ENCODE measurements around the gene CSK.

The CSK gene

GRCh38 chr15:74783072-74783807, 1.4 kb downstream of the CSK start:
- H3K27me3 ChIP-seq (ENCODE audit: low read depth, low read length), result no peaks in the 10 kb centered on the region
- H2AFZ ChIP-seq (ENCODE audit: low read depth, low read length), result no peak overlapping the region
- peaks cover 51% of the 10 kb centered on the region for H3K36me3 ChIP-seq (replicated peaks; ENCODE audit: low read depth, low read length)
- H3K9ac ChIP-seq (ENCODE audit: low read length), result peak overlapping the region; percentile 100
- H4K20me1 ChIP-seq (ENCODE audit: insufficient read depth, low read length), result no peaks in the 10 kb centered on the region
- peak overlapping the region; percentile 100 for H3K4me2 ChIP-seq (ENCODE audit: low read length)
- H3K27ac ChIP-seq (ENCODE audit: low read length), result peak overlapping the region; percentile 97
- TF ChIP-seq, protein P1, sequence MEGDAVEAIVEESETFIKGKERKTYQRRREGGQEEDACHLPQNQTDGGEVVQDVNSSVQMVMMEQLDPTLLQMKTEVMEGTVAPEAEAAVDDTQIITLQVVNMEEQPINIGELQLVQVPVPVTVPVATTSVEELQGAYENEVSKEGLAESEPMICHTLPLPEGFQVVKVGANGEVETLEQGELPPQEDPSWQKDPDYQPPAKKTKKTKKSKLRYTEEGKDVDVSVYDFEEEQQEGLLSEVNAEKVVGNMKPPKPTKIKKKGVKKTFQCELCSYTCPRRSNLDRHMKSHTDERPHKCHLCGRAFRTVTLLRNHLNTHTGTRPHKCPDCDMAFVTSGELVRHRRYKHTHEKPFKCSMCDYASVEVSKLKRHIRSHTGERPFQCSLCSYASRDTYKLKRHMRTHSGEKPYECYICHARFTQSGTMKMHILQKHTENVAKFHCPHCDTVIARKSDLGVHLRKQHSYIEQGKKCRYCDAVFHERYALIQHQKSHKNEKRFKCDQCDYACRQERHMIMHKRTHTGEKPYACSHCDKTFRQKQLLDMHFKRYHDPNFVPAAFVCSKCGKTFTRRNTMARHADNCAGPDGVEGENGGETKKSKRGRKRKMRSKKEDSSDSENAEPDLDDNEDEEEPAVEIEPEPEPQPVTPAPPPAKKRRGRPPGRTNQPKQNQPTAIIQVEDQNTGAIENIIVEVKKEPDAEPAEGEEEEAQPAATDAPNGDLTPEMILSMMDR (IDR thresholded peaks at IDR 0.05; ENCODE audit: low read depth, low read length), result no peak
- no peak for TF ChIP-seq EZH2phosphoT487 (IDR thresholded peaks at IDR 0.05; ENCODE audit: low read depth)
- peaks cover 99% of the 10 kb centered on the region for H3K79me2 ChIP-seq (ENCODE audit: low read length)
- peak overlapping the region; percentile 93 for H3K4me3 ChIP-seq (ENCODE audit: low read length)
- H3K9me3 ChIP-seq (ENCODE audit: insufficient read depth, low read length), result no peaks in the 10 kb centered on the region; the same call in 1 of the 2 replicates
- H3K4me1 ChIP-seq (ENCODE audit: low read length), result peaks cover 80% of the 10 kb centered on the region

- peaks cover 56% of the 10 kb centered on the region for H3K36me3 ChIP-seq (replicated peaks; ENCODE audit: low read depth, low read length)
- H3K9ac ChIP-seq (ENCODE audit: low read length), result peak overlapping the region; percentile 100
- peak overlapping the region; percentile 93 for H3K4me3 ChIP-seq (ENCODE audit: low read length)
- TF ChIP-seq, protein P1 (IDR thresholded peaks at IDR 0.05; ENCODE audit: low read depth, low read length), result no peak
- no peak for TF ChIP-seq EZH2phosphoT487 (IDR thresholded peaks at IDR 0.05; ENCODE audit: low read depth)
- H3K9me3 ChIP-seq (ENCODE audit: insufficient read depth, low read length), result no peaks in the 10 kb centered on the region; the same call in 1 of the 2 replicates
- H3K27ac ChIP-seq (ENCODE audit: low read length), result peak overlapping the region; percentile 97
- peaks cover 80% of the 10 kb centered on the region for H3K4me1 ChIP-seq (ENCODE audit: low read length)
- no peaks in the 10 kb centered on the region for H3K27me3 ChIP-seq (ENCODE audit: low read depth, low read length)
- H3K79me2 ChIP-seq (ENCODE audit: low read length), result peaks cover 99% of the 10 kb centered on the region
- H3K4me2 ChIP-seq (ENCODE audit: low read length), result peak overlapping the region; percentile 100
- H2AFZ ChIP-seq (ENCODE audit: low read depth, low read length), result no peak overlapping the region
- no peaks in the 10 kb centered on the region for H4K20me1 ChIP-seq (ENCODE audit: insufficient read depth, low read length)
These were observed 1.9 kb downstream of the CSK start for GRCh38 chr15:74783808-74784175.

DNA sequence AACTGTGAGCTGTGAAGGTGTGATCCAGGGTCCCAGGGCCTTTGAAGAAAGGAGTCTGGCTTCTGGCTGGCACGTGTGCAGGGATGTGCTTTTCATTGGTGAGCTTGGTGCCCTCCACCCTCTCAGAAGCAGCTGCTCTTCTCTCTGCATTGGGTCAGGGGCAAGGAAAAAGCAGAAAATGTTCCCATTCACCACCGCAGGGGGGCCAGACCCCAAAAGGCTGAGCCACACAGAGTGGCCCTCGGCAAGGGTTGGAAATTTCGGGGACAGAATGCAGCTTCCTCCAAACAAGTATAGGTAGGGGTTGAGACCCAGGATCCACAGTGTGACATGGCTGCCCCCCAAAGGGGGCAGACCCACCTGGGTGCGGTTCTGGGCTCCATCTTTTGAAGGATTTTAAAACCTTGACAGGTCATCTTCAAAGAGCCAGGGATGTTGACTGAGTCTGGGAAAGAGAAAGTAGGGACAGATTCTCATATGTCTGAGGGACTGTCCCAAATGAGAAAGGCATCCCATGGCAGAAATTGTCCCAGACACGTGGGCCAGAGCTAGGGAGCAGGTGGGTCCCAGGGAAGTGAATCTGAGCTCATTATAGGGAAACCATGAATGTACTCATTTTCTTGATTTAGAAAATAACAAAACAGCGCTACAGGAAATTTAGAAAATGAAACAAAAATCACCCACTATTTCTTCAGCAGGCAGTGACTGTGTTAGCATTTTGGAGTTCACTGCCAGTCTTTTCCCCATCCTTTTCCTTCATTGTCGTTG, 2.7 kb downstream of the CSK start:
- Histone ChIP-seq H2AFZ (ENCODE audit: low read depth, low read length) (no peak overlapping the region), H3K4me2 (ENCODE audit: low read length) (peak overlapping the region; percentile 100), H3K9me3 (ENCODE audit: insufficient read depth, low read length) (no peaks in the 10 kb centered on the region; the same call in 1 of the 2 replicates), H3K79me2 (ENCODE audit: low read length) (peaks cover 99% of the 10 kb centered on the region), H3K27ac (ENCODE audit: low read length) (peak overlapping the region; percentile 97), H3K4me1 (ENCODE audit: low read length) (peaks cover 80% of the 10 kb centered on the region), H3K4me3 (ENCODE audit: low read length) (peak overlapping the region; percentile 93), H3K27me3 (ENCODE audit: low read depth, low read length) (no peaks in the 10 kb centered on the region), H3K36me3 (replicated peaks; ENCODE audit: low read depth, low read length) (peaks cover 59% of the 10 kb centered on the region), H4K20me1 (ENCODE audit: insufficient read depth, low read length) (no peaks in the 10 kb centered on the region), H3K9ac (ENCODE audit: low read length) (peak overlapping the region; percentile 100)
- TF ChIP-seq, protein P1 (IDR thresholded peaks at IDR 0.05; ENCODE audit: low read depth, low read length), result peak; percentile 23; the same call in 1 of the 2 replicates
- no peak for TF ChIP-seq EZH2phosphoT487 (IDR thresholded peaks at IDR 0.05; ENCODE audit: low read depth)
